ENCODE results near the gene USP49.

Gene USP49

GRCh38 chr6:41774841-41775240 is 120.3 kb downstream of the USP49 start:
- no peak overlapping the region for H3K4me3 ChIP-seq (ENCODE audit: low read depth in 1 of 2, low read length in 2 of 2)
- H3K9me3 ChIP-seq (ENCODE audit: insufficient read depth, low read length, severe bottlenecking), result no peaks in the 10 kb centered on the region
- peaks cover 48% of the 10 kb centered on the region for H3K36me3 ChIP-seq (ENCODE audit: insufficient read depth, low read length)
- H4K20me1 ChIP-seq (ENCODE audit: insufficient read depth, low read length), result no peaks in the 10 kb centered on the region
- H3K27ac ChIP-seq (ENCODE audit: low read length), result no peak overlapping the region
- H2AFZ ChIP-seq (ENCODE audit: low read depth, low read length), result no peak overlapping the region
- H3K9ac ChIP-seq (ENCODE audit: low read depth, low read length), result no peak overlapping the region
- H3K4me1 ChIP-seq (ENCODE audit: insufficient read depth, low read length), result peaks cover 16% of the 10 kb centered on the region
- H3K27me3 ChIP-seq (ENCODE audit: insufficient read depth, low read length, poor library complexity), result no peaks in the 10 kb centered on the region
- peaks cover 9% of the 10 kb centered on the region for H3K79me2 ChIP-seq (ENCODE audit: insufficient read depth, low read length)
- TF ChIP-seq EZH2 (IDR thresholded peaks at IDR 0.05; ENCODE audit: borderline replicate concordance, low read depth, low read length, severe bottlenecking), result no peak
- no peak for TF ChIP-seq CTCF (IDR thresholded peaks at IDR 0.05; ENCODE audit: borderline replicate concordance, extremely low read depth, low read length, poor library complexity, severe bottlenecking)
- no peak for ATAC-seq (ENCODE audit: insufficient read depth, low read depth)
- no peak for DNase-seq
- no peak overlapping the region for H3K4me2 ChIP-seq (ENCODE audit: insufficient read depth, low read length)

- no peak overlapping the region for H3K4me3 ChIP-seq (ENCODE audit: low read depth in 1 of 2, low read length in 2 of 2)
- TF ChIP-seq CTCF (IDR thresholded peaks at IDR 0.05; ENCODE audit: borderline replicate concordance, extremely low read depth, low read length, poor library complexity, severe bottlenecking) (no peak), EZH2 (IDR thresholded peaks at IDR 0.05; ENCODE audit: borderline replicate concordance, low read depth, low read length, severe bottlenecking) (no peak)
- no peak for DNase-seq
- H3K9me3 ChIP-seq (ENCODE audit: insufficient read depth, low read length, severe bottlenecking), result no peaks in the 10 kb centered on the region
- no peaks in the 10 kb centered on the region for H3K4me1 ChIP-seq (ENCODE audit: insufficient read depth, low read length)
- H3K36me3 ChIP-seq (ENCODE audit: insufficient read depth, low read length), result peaks cover 44% of the 10 kb centered on the region
- no peak overlapping the region for H3K27ac ChIP-seq (ENCODE audit: low read length)
- ATAC-seq (ENCODE audit: insufficient read depth, low read depth), result no peak
- H3K4me2 ChIP-seq (ENCODE audit: insufficient read depth, low read length), result no peak overlapping the region
- no peaks in the 10 kb centered on the region for H4K20me1 ChIP-seq (ENCODE audit: insufficient read depth, low read length)
- no peak overlapping the region for H2AFZ ChIP-seq (ENCODE audit: low read depth, low read length)
- H3K79me2 ChIP-seq (ENCODE audit: insufficient read depth, low read length), result no peaks in the 10 kb centered on the region
- no peaks in the 10 kb centered on the region for H3K27me3 ChIP-seq (ENCODE audit: insufficient read depth, low read length, poor library complexity)
- no peak overlapping the region for H3K9ac ChIP-seq (ENCODE audit: low read depth, low read length)
Observed at GRCh38 chr6:41771058-41771983, 123.9 kb downstream of the USP49 start.

- TF ChIP-seq EZH2 (IDR thresholded peaks at IDR 0.05; ENCODE audit: borderline replicate concordance, low read depth, low read length, severe bottlenecking) (no peak), CTCF (IDR thresholded peaks at IDR 0.05; ENCODE audit: borderline replicate concordance, extremely low read depth, low read length, poor library complexity, severe bottlenecking) (no peak)
- DNase-seq (no peak), ATAC-seq (ENCODE audit: insufficient read depth, low read depth) (no peak)
- no peak overlapping the region for H3K27ac ChIP-seq (ENCODE audit: low read length)
- no peaks in the 10 kb centered on the region for H3K79me2 ChIP-seq (ENCODE audit: insufficient read depth, low read length)
- H3K36me3 ChIP-seq (ENCODE audit: insufficient read depth, low read length), result peaks cover 40% of the 10 kb centered on the region
- H3K27me3 ChIP-seq (ENCODE audit: insufficient read depth, low read length, poor library complexity), result no peaks in the 10 kb centered on the region
- no peak overlapping the region for H3K4me3 ChIP-seq (ENCODE audit: low read depth in 1 of 2, low read length in 2 of 2)
- no peaks in the 10 kb centered on the region for H3K4me1 ChIP-seq (ENCODE audit: insufficient read depth, low read length)
- no peak overlapping the region for H3K9ac ChIP-seq (ENCODE audit: low read depth, low read length)
- H3K4me2 ChIP-seq (ENCODE audit: insufficient read depth, low read length), result no peak overlapping the region
- H4K20me1 ChIP-seq (ENCODE audit: insufficient read depth, low read length), result no peaks in the 10 kb centered on the region
- H2AFZ ChIP-seq (ENCODE audit: low read depth, low read length), result no peak overlapping the region
- H3K9me3 ChIP-seq (ENCODE audit: insufficient read depth, low read length, severe bottlenecking), result no peaks in the 10 kb centered on the region
Observed at GRCh38 chr6:41770381-41771057, 124.7 kb downstream of the USP49 start.

Measured in DND-41 (cell line).